CD4-positive, alpha-beta memory T cell (primary cell): Measurements from ENCODE around the gene SSRP1. TPM values are rescaled to one million over a fixed set of nuclear protein-coding genes. Genes with fewer than 3 reads are reported as not detected.
A peak's percentile ranks its signal among the peaks of the same experiment; 100 is the strongest.

Experiments
- CTCF ChIA-PET: fragments of 350-600 bp; sonication (Branson Sonifier 250); formaldehyde crosslinking; loops from one replicate; lab custom pipeline; 2021; ENCODE audit warnings: inconsistent platforms; ENCODE audit not compliant: partially characterized antibody; lab: Charles Lee
- POLR2A ChIA-PET: fragments of 350-600 bp; sonication (Branson Sonifier 250); formaldehyde crosslinking; loops from one replicate; lab custom pipeline; 2021; ENCODE audit not compliant: partially characterized antibody; lab: Charles Lee
- DNase-seq, 5 donors: peaks; one replicate each; pipeline versions ENCODE4 v3.0.0 to v3.0.0-alpha.2; 2020 to 2022; ENCODE audit warnings: mixed read lengths in 1 of 5
- H3K27ac ChIP-seq: one replicate; pipeline ENCODE4 v1.7.0; 2013; ENCODE audit warnings: low read depth, low read length
- H3K27me3 ChIP-seq: 2 replicates; pipeline ENCODE4 v1.7.0; 2013; ENCODE audit warnings: mild to moderate bottlenecking, low read length, moderate library complexity; ENCODE audit not compliant: insufficient read depth
- H3K36me3 ChIP-seq: 2 replicates; pipeline ENCODE4 v1.7.0; 2013; ENCODE audit warnings: mild to moderate bottlenecking, low read length, moderate library complexity; ENCODE audit not compliant: insufficient read depth
- H3K4me1 ChIP-seq: 2 replicates; pipeline ENCODE4 v1.7.0; 2013; ENCODE audit warnings: mild to moderate bottlenecking, low read length, moderate library complexity; ENCODE audit not compliant: insufficient read depth
- H3K4me3 ChIP-seq, 2 donors: one replicate each; pipeline ENCODE4 v1.7.0; 2013; ENCODE audit warnings: low read length in 2 of 2, mild to moderate bottlenecking in 1 of 2
- H3K9me3 ChIP-seq, 2 donors: one replicate each; pipeline ENCODE4 v1.7.0; 2013; ENCODE audit warnings: low read length in 2 of 2, control low read depth in 1 of 2; ENCODE audit not compliant: control insufficient read depth in 1 of 2
- H3K27ac Mint-ChIP-seq, 7 donors: one replicate each; pipeline ENCODE4 v1.8.0; 2020 to 2021; ENCODE audit warnings: mixed read lengths in 7 of 7, mild to moderate bottlenecking in 6 of 7, inconsistent platforms in 3 of 7, moderate library complexity in 3 of 7
- H3K27me3 Mint-ChIP-seq, 2 donors: one replicate each; pipeline ENCODE4 v1.8.0; 2020 to 2021; ENCODE audit warnings: mixed read lengths in 2 of 2
- H3K36me3 Mint-ChIP-seq, 2 donors: one replicate each; pipeline ENCODE4 v1.8.0; 2020 to 2021; ENCODE audit warnings: mixed read lengths in 2 of 2, inconsistent platforms in 1 of 2, mild to moderate bottlenecking in 1 of 2
- H3K4me1 Mint-ChIP-seq, 4 donors: one replicate each; pipeline ENCODE4 v1.8.0; 2020 to 2021; ENCODE audit warnings: mixed read lengths in 4 of 4, mild to moderate bottlenecking in 1 of 4
- H3K4me3 Mint-ChIP-seq, 8 donors: one replicate each; pipeline ENCODE4 v1.8.0; 2020 to 2021; ENCODE audit warnings: mixed read lengths in 8 of 8, mild to moderate bottlenecking in 7 of 8, moderate library complexity in 6 of 8, inconsistent platforms in 3 of 8
- H3K9me3 Mint-ChIP-seq, 8 donors: one replicate each; pipeline ENCODE4 v1.8.0; 2020 to 2021; ENCODE audit warnings: mixed read lengths in 8 of 8, mild to moderate bottlenecking in 5 of 8, inconsistent platforms in 3 of 8, moderate library complexity in 1 of 8
- intact Hi-C: fragments of 100-400 bp; cut with micrococcal nuclease; formaldehyde crosslinking; loops from one replicate; pipeline ENCODE4 v1.15.1; 2023
- polyA plus RNA-seq, 2 donors: library from polyadenylated mRNA; unstranded; fragments of 300-500 nt; fragmentation: Illumina TruSeq; gene quantifications; one replicate each; pipeline ENCODE4 v1.2.3, GENCODE V29; 2021
- total RNA-seq, 2 experiments: library from RNA; stranded (reverse); gene quantifications; one replicate each; pipeline ENCODE4 v1.2.3, GENCODE V29; 2021

Gene SSRP1
- total and polyA plus RNA-seq, 4 experiments from 2014 or later = 19.6 to 74.3 (median 55.6) TPM

DNA sequence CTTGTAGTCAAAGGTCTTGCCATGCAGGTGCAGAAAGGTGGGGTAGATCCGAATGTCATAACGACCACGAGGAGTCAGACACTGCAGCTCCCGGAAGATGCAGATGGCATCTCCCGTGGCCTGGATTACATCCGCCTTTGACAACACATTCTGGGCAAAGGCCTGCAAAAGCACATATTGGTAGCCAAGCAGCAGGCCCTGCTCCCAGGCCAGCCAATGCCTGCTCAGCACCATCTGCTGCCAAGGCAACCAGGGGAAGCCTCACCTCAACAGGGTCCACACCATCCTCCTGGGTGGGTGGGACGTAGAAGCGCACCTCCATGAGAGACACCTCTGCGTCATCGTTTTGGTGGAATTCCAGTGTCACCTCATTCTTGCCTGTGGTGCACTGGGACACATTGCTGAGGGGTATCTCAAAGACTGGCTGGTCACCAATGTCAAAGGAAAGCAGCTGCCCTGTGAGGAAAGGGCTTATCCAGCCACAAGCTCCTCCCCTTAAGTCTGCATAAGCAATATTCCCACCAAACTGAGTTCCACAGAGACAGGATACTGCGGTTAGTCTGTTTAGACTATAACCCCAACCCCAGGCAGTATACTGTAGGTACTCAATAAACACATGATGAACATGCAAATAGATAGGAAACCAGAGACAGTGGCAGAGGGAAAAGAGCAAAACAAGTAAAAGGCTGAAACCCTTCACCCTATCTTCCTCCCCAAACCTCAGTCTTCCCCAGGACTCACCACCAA is 2.8 kb downstream of the SSRP1 start:
- peaks cover 23 to 29% (median 25%) of the 10 kb centered on the region in 4 donors for H3K4me1 Mint-ChIP-seq
- intact Hi-C loops = no loop called here
- Histone ChIP-seq H3K9me3 (no peaks in the 10 kb centered on the region), H3K27ac (no peak overlapping the region), H3K36me3 (peaks cover 52% of the 10 kb centered on the region), H3K27me3 (no peaks in the 10 kb centered on the region), H3K4me3 (no peak overlapping the region), H3K4me1 (peaks cover 25% of the 10 kb centered on the region)
- no peaks in the 10 kb centered on the region for H3K27me3 Mint-ChIP-seq
- no peak for DNase-seq
- CTCF ChIA-PET = interaction anchor here (0.6 to 1.6 kb wide), 2 partner anchors 13 to 194 kb away, joined by 3 to 6 read pairs; no protein-coding TSS in a partner anchor
- H3K36me3 Mint-ChIP-seq = peaks cover 51 to 72% of the 10 kb centered on the region in 2 donors
- peak overlapping the region in 5 of 7 donors; percentile 15 to 81 (median 27) for H3K27ac Mint-ChIP-seq
- POLR2A ChIA-PET = interaction anchor here (6.6 kb wide), 1 partner anchor 8 kb away, joined by 128 read pairs; the partner anchor contains the start of gene TNKS1BP1
- H3K4me3 Mint-ChIP-seq = peak overlapping the region in 2 of 8 donors; percentile 1 to 17
- H3K9me3 Mint-ChIP-seq = peaks cover 0 to 2% (median 0%) of the 10 kb centered on the region in 8 donors

DNA sequence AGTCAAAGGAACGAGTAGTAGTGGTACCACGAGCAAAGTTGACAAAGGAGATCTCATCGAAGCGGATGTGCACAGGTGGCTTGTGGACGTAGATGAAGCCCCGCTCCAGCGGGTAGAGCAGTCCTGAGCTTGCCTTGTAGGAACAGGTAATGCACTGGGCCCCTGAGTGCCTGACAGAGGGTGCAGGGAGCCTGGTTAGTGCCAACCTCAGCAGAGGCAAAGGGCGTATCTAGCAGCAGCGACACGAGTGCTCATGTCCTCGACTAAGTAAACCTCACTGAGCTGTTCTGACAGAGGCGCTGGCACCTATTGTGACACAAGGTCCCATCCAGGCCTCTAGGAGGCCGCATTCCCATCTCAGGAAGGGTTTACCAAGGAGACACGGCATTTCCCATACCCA is 4.0 kb downstream of the SSRP1 start:
- intact Hi-C loops = no loop called here
- Histone ChIP-seq H3K27ac (no peak overlapping the region), H3K9me3 (no peaks in the 10 kb centered on the region), H3K4me3 (no peak overlapping the region), H3K4me1 (peaks cover 24% of the 10 kb centered on the region), H3K27me3 (no peaks in the 10 kb centered on the region), H3K36me3 (peaks cover 63% of the 10 kb centered on the region)
- Mint-ChIP-seq H3K9me3 (peaks cover 0 to 2% (median 0%) of the 10 kb centered on the region in 8 donors), H3K4me3 (no peak overlapping the region), H3K27ac (no peak overlapping the region), H3K36me3 (peaks cover 62 to 83% of the 10 kb centered on the region in 2 donors), H3K4me1 (peaks cover 25 to 39% (median 30%) of the 10 kb centered on the region in 4 donors), H3K27me3 (no peaks in the 10 kb centered on the region)
- CTCF ChIA-PET = interaction anchor here (1.2 to 1.8 kb wide), 3 partner anchors 14 to 195 kb away, joined by 3 to 10 read pairs (median 6); no protein-coding TSS in a partner anchor
- POLR2A ChIA-PET = no interaction called here
- DNase-seq = no peak

DNA sequence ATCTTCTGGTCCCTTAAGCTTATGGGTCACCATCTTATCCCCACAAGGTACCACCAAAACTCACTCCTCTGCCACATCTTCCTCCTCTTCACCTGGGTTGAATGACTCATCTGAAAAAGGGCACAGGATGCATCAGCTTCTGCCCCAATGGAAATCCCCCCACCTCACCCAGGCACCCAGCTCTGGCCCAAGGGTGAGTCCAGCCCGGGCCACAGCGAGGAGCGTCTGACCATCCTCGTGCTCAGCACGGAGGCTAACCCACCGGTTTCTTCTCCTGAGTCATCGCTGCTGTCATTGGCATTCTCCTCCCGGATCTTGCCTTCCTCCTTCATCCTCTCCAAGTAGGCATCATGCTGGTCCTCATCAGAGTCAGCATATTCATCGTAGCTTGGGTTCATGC is 5.7 kb downstream of the SSRP1 start:
- intact Hi-C loops = no loop called here
- Mint-ChIP-seq H3K36me3 (peaks cover 70 to 92% of the 10 kb centered on the region in 2 donors), H3K27me3 (no peaks in the 10 kb centered on the region), H3K9me3 (no peaks in the 10 kb centered on the region), H3K4me1 (peaks cover 30 to 42% (median 35%) of the 10 kb centered on the region in 4 donors), H3K4me3 (peak overlapping the region in 1 of 8 donors; percentile 12), H3K27ac (peak overlapping the region in 4 of 7 donors; percentile 29 to 50 (median 34))
- POLR2A ChIA-PET = no interaction called here
- Histone ChIP-seq H3K4me3 (no peak overlapping the region), H3K27ac (no peak overlapping the region), H3K27me3 (no peaks in the 10 kb centered on the region), H3K4me1 (peaks cover 29% of the 10 kb centered on the region), H3K9me3 (no peaks in the 10 kb centered on the region), H3K36me3 (peaks cover 66% of the 10 kb centered on the region)
- no peak for DNase-seq
- CTCF ChIA-PET = interaction anchor here (1.0 to 1.8 kb wide), 5 partner anchors 15 to 238 kb away, joined by 3 to 10 read pairs (median 3); no protein-coding TSS in a partner anchor

DNA sequence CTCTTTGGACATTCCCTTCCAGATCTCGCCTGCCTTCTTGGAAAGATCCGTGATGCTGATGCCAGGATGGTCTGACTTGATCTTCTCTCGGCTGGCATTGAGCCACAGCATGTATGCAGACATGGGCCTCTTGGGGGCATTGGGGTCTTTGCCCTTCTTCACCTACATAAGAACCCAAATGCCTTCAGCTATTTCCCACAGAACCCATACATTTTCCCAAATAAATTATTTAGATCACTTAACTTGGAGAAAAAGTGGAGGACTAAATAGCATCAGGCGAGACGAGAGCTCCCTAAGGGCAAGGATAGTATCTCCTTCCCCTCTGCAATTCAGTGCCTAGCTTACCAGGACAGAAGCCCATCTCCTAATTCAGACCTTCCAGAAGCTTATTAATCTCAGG is 8.0 kb downstream of the SSRP1 start:
- H3K36me3 Mint-ChIP-seq = peaks cover 63 to 76% of the 10 kb centered on the region in 2 donors
- ChIA-PET CTCF (interaction anchor here (0.6 kb wide), 1 partner anchor 166 kb away, joined by 3 read pairs; no protein-coding TSS in a partner anchor), POLR2A (no interaction called here)
- Histone ChIP-seq H3K9me3 (no peaks in the 10 kb centered on the region), H3K27me3 (no peaks in the 10 kb centered on the region), H3K27ac (no peak overlapping the region), H3K4me3 (no peak overlapping the region), H3K4me1 (peaks cover 28% of the 10 kb centered on the region), H3K36me3 (peaks cover 56% of the 10 kb centered on the region)
- peak overlapping the region in 6 of 7 donors; percentile 2 to 88 (median 52) for H3K27ac Mint-ChIP-seq
- intact Hi-C loops = loop anchor here (5.0 kb wide), 3 partner anchors 100 to 1815 kb away; partner anchors contain the start of genes FAM111A, SLC43A3 and ZDHHC5
- peaks cover 25 to 44% (median 32%) of the 10 kb centered on the region in 4 donors for H3K4me1 Mint-ChIP-seq
- peak overlapping the region in 5 of 8 donors; percentile 10 to 63 (median 17) for H3K4me3 Mint-ChIP-seq
- no peaks in the 10 kb centered on the region for H3K9me3 Mint-ChIP-seq
- no peaks in the 10 kb centered on the region for H3K27me3 Mint-ChIP-seq
- no peak for DNase-seq

DNA sequence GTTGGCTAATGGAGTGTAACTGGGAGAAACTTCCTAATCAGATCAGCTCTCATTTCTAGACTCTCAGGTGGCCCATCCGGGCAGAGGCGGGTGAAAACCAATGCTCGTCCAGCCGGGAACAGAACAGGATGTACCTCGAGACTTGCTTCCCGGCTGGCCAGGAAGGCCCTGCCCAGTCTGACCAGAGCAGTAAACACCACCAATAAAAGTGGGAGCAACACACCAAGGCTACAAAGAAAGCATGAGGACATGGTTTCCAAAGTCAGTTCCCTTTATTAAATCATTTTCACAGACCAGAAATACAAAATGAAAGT is 10.0 kb downstream of the SSRP1 start:
- no peaks in the 10 kb centered on the region for H3K9me3 ChIP-seq
- H3K27me3 Mint-ChIP-seq = no peaks in the 10 kb centered on the region
- H3K27ac Mint-ChIP-seq = peak overlapping the region; percentile 95 to 99 (median 97)
- no peak for DNase-seq
- peaks cover 33% of the 10 kb centered on the region for H3K4me1 ChIP-seq
- no peaks in the 10 kb centered on the region for H3K27me3 ChIP-seq
- peaks cover 36% of the 10 kb centered on the region for H3K36me3 ChIP-seq
- H3K4me1 Mint-ChIP-seq = peaks cover 28 to 61% (median 37%) of the 10 kb centered on the region in 4 donors
- H3K4me3 Mint-ChIP-seq = peak overlapping the region; percentile 88 to 99 (median 94)
- H3K27ac ChIP-seq = peak overlapping the region; percentile 59
- intact Hi-C loops = loop anchor here (1.0 to 5.0 kb wide), 4 partner anchors 10 to 1817 kb away; partner anchors contain the start of genes FAM111A, SLC43A3, SSRP1 and ZDHHC5
- peak overlapping the region; percentile 59 to 64 for H3K4me3 ChIP-seq
- ChIA-PET CTCF (interaction anchor here (0.9 to 2.5 kb wide), 7 partner anchors 9 to 202 kb away, joined by 3 to 24 read pairs (median 6); partner anchors contain the start of genes P2RX3 and SSRP1), POLR2A (interaction anchor here (0.8 to 5.2 kb wide), 10 partner anchors 10 to 1947 kb away, joined by 3 to 128 read pairs (median 5); partner anchors contain the start of genes MED19, P2RX3, SELENOH and SLC43A3)
- no peaks in the 10 kb centered on the region for H3K9me3 Mint-ChIP-seq
- peaks cover 48 to 57% of the 10 kb centered on the region in 2 donors for H3K36me3 Mint-ChIP-seq

DNA sequence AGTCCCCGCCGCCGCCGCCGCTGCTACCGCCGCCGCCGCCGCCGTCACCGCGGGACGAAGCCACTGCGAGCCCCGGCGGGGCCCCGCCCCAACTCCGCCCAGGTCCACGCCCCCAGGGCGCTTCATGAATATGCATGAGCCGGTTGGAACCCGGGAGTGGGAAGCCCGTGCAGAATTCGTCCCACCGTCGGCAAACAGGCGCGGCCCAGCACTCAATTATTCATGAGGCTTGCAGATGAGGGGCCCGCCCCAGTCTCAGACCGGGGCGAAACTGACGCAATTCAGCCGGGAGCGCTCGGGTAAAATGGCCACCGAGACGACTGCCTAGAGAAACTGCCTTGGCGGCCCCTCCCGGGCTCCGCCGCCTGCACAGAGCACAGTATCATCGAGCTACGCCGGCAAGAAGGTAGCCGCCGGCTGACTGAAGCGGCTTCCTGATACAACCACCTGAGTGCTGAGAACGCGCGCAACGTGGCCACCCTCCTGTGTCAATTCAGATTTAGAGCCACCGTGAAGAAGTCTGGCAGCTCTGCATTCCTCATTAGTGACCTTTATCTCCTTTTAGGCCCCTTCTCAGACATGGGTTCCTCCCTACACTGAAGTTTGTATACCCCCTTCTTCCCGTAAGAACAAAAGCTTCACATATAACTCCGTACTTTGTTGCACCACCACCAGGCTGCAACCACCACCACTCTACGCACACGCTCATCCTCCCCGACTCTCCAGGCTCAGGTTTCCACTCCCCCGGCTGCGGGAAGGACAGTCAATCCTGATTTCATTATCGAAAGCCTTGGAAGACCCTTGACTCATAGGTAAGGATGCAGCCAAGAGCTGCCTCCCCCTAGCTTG is 10.6 kb downstream of the SSRP1 start, which contains the start of gene TNKS1BP1:
TSS of gene TNKS1BP1 (minus strand) at position 67 of the 849 bp plus-strand sequence. CDS start 3,067 bp downstream, outside the sequence.
- H3K36me3 ChIP-seq = peaks cover 30% of the 10 kb centered on the region
- intact Hi-C loops = loop anchor here (1.0 to 5.0 kb wide), 4 partner anchors 10 to 1817 kb away; partner anchors contain the start of genes FAM111A, SLC43A3, SSRP1 and ZDHHC5
- CTCF ChIA-PET = interaction anchor here (0.9 to 2.5 kb wide), 7 partner anchors 10 to 202 kb away, joined by 3 to 24 read pairs (median 6); partner anchors contain the start of genes P2RX3 and SSRP1
- peaks cover 28 to 62% (median 37%) of the 10 kb centered on the region in 4 donors for H3K4me1 Mint-ChIP-seq
- peaks cover 43 to 51% of the 10 kb centered on the region in 2 donors for H3K36me3 Mint-ChIP-seq
- no peaks in the 10 kb centered on the region for H3K27me3 ChIP-seq
- no peaks in the 10 kb centered on the region for H3K9me3 Mint-ChIP-seq
- H3K4me3 ChIP-seq = peak within 1 kb of the TSS; percentile 59 to 64
- peak within 1 kb of the TSS; percentile 59 for H3K27ac ChIP-seq
- H3K4me3 Mint-ChIP-seq = peak within 1 kb of the TSS; percentile 88 to 99 (median 94)
- peak; percentile 90 to 92 (median 91) for DNase-seq
- H3K27ac Mint-ChIP-seq = peak within 1 kb of the TSS; percentile 95 to 99 (median 97)
- H3K27me3 Mint-ChIP-seq = no peaks in the 10 kb centered on the region
- peaks cover 33% of the 10 kb centered on the region for H3K4me1 ChIP-seq
- POLR2A ChIA-PET = interaction anchor here (0.7 to 5.2 kb wide), 13 partner anchors 11 to 1948 kb away, joined by 3 to 128 read pairs (median 4); partner anchors contain the start of genes MED19, P2RX3, SELENOH and SLC43A3
- no peaks in the 10 kb centered on the region for H3K9me3 ChIP-seq
